ENCODE measurements around the gene ABHD10. TPM values are rescaled to one million over a fixed set of nuclear protein-coding genes. Genes with fewer than 3 reads are reported as not detected.

Gene ABHD10
- polyA plus RNA-seq, 2 of the 4 experiments (the other 2 are of a cell fraction), result 31.8 to 42.1 TPM

DNA sequence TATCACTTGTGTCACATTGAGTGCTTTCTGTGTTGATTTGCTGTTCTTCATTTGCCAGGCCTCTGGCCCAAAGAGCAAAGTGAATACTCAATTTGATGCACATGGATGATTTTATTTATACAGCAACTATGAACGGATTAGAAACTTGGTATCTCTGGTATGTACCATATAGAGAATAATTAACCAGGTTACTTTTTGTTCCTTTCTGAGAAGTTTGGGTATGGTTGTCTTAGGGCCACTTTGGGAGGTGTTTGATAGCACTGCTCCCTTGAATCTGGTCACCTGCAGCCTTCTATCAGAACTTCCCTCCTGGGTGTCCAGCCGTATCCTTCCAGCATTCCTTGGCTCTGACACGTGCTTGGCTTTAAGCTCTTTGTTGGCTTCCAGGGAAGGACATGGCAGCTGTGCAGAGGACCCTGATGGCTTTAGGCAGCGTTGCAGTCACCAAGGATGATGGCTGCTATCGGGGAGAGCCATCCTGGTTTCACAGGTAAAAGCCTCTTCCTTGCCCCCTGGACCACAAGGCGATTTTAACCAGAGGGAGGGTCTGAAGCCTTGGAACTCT is 32.6 kb downstream of the ABHD10 start:
- Histone ChIP-seq H3K27ac (0 out of 6 replicates have a peak overlapping the region, but pooled peaks of 1 of the 2 experiments have one; percentile 16), H3K9me3 (no peaks in the 10 kb centered on the region), H3K4me1 (0 out of 3 replicates have a peak, but pooled peaks cover 5% of the 10 kb centered on the region), H3K4me3 (no peak overlapping the region), H3K4me2 (no peak overlapping the region)
- ChIA-PET CTCF (interaction anchor here (1.0 to 12.2 kb wide), 4 partner anchors 10 to 296 kb away, joined by 4 to 189 read pairs (median 60); partner anchors contain the start of gene TAGLN3), POLR2A (no interaction called here)
- FAIRE-seq, result no peak
- DNase-seq (ENCODE audit: low read depth in 1 of 2, low spot score in 1 of 2), result no peak
- 64% methylated on average over 6 of the region's 6 CpGs for WGBS (ENCODE audit: missing lambda C conversion rate)
- TF ChIP-seq CEBPB (IDR thresholded peaks at IDR 0.05), result no peak
- no peak for TF ChIP-seq NR3C1 (IDR thresholded peaks at IDR 0.05)
- TF ChIP-seq POLR2AphosphoS2 (conservative IDR thresholded peaks at IDR 0.05; ENCODE audit: low read length), result no peak
- no peak for TF ChIP-seq NFE2L2 (conservative IDR thresholded peaks at IDR 0.05; ENCODE audit: low read length)
- no peak for TF ChIP-seq POLR2A (IDR thresholded peaks at IDR 0.05; ENCODE audit: low read length)
- TF ChIP-seq, protein P1, sequence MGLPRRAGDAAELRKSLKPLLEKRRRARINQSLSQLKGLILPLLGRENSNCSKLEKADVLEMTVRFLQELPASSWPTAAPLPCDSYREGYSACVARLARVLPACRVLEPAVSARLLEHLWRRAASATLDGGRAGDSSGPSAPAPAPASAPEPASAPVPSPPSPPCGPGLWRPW (IDR thresholded peaks at IDR 0.05), result no peak
- TF ChIP-seq HEYL (CRISPR knock-in tag; IDR thresholded peaks at IDR 0.05), result no peak
- TF ChIP-seq, protein P2, sequence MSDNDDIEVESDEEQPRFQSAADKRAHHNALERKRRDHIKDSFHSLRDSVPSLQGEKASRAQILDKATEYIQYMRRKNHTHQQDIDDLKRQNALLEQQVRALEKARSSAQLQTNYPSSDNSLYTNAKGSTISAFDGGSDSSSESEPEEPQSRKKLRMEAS (IDR thresholded peaks at IDR 0.05), result no peak
- TF ChIP-seq CBX8 (IDR thresholded peaks at IDR 0.05), result no peak
- no peak for TF ChIP-seq SREBF2 (IDR thresholded peaks at IDR 0.05)
- TF ChIP-seq ZFP36 (IDR thresholded peaks at IDR 0.05; ENCODE audit: borderline replicate concordance, partially characterized antibody), result no peak
- TF ChIP-seq FOSL2 (IDR thresholded peaks at IDR 0.05), result no peak
- no peak for TF ChIP-seq FOSL2 (CRISPR knock-in tag; IDR thresholded peaks at IDR 0.05)
- TF ChIP-seq JUNB (IDR thresholded peaks at IDR 0.05), result no peak
- no peak for TF ChIP-seq KDM5A (IDR thresholded peaks at IDR 0.05)
- TF ChIP-seq CHD4 (IDR thresholded peaks at IDR 0.05; ENCODE audit: borderline replicate concordance), result no peak
- ATAC-seq, result no peak

DNA sequence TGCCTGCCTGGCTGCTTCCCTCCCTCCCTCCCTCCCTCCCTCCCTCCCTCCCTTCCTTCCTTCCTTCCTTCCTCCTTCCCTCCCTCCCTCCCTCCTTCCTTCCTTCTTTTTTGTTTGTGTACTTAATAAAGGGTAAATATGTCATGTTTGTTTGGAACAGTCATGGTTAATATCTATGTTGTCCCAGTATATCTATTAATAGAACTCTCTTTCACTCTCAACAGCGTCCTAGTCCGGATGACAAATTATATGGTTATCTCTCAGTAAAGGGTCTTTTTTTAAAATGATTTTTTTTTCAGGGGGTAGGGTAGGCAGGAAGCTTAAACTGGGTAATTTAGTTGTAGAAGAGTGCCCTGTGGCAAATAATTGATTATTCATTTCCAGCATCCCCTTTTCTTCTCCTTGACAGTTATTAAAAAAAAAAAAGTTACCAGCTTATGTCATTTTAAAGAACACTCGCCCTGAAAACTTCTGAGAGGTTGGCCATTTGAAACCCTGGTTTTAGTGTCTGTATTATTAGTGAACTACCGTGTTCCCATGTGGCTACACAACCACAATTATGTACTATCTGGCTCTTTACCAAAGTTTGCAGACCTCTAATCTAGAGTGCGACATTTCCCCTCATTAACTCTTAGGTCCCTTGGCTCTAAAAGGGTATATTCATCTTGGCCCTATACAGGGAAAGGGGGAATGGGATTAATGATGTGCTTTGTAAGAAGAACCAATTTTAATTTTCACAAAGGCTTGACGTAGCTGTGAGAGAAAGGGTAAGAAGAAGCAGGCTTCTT is 33.6 kb downstream of the ABHD10 start:
- Histone ChIP-seq H3K4me3 (no peak overlapping the region), H3K27ac (0 out of 6 replicates have a peak overlapping the region, but pooled peaks of 1 of the 2 experiments have one; percentile 16), H3K4me1 (0 out of 3 replicates have a peak, but pooled peaks cover 5% of the 10 kb centered on the region), H3K9me3 (no peaks in the 10 kb centered on the region), H3K4me2 (no peak overlapping the region)
- DNase-seq (ENCODE audit: low read depth in 1 of 2, low spot score in 1 of 2), result no peak
- TF ChIP-seq FOXS1 (CRISPR knock-in tag; IDR thresholded peaks at IDR 0.05), result no peak
- TF ChIP-seq JUN (IDR thresholded peaks at IDR 0.05), result no peak
- TF ChIP-seq, protein P3, sequence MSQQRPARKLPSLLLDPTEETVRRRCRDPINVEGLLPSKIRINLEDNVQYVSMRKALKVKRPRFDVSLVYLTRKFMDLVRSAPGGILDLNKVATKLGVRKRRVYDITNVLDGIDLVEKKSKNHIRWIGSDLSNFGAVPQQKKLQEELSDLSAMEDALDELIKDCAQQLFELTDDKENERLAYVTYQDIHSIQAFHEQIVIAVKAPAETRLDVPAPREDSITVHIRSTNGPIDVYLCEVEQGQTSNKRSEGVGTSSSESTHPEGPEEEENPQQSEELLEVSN (IDR thresholded peaks at IDR 0.05; ENCODE audit: borderline replicate concordance, low read depth), result no peak
- TF ChIP-seq TP53 (CRISPR knock-in tag; IDR thresholded peaks at IDR 0.05), result no peak
- no peak for TF ChIP-seq EHF (CRISPR knock-in tag; IDR thresholded peaks at IDR 0.05)
- POLR2A ChIA-PET, result interaction anchor here (1.5 to 2.4 kb wide), 2 partner anchors 34 to 152 kb away, joined by 5 to 15 read pairs; partner anchors contain the start of gene ABHD10
- CTCF ChIA-PET, result interaction anchor here (0.7 to 12.2 kb wide), 27 partner anchors 10 to 346 kb away, joined by 3 to 189 read pairs (median 10); partner anchors contain the start of genes ABHD10 and TAGLN3
- FAIRE-seq, result no peak
- WGBS (ENCODE audit: missing lambda C conversion rate), result 79% methylated on average over 6 of the region's 6 CpGs
- ATAC-seq, result no peak

DNA sequence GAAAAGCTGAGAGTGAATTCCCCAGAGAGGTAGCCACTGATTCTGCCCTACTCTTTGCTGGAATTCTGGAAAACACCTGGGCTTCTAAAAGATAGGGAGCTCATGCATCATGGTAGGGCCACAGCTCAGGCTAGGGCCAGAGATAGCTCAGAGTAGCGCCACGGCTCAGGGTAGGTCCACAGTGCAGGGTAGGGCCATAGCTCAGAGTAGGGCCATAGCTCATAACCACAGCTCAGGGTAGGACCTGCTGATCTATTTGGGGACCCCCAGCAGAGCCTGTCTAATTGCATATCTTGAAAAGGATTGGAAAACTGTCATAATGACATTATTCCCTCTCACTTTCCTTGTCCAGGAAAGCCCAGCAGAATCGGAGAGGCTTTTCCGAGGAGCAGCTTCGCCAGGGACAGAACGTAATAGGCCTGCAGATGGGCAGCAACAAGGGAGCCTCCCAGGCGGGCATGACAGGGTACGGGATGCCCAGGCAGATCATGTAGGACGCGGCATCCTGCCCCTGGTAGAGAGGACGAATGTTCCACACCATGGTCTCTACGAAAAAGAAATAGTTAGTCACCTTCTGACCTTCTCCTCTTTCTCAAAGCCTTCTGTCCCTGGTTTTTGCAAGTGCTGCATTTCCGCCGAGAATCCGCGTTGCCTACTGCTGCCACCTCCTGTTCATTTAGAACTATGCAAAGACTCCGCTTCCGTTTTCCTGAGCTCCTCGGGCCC is 34.4 kb downstream of the ABHD10 start:
- H3K4me2 ChIP-seq, result peak overlapping the region; percentile 66
- CTCF ChIA-PET, result interaction anchor here (0.6 to 12.2 kb wide), 51 partner anchors 10 to 477 kb away, joined by 3 to 189 read pairs (median 5); partner anchors contain the start of genes ABHD10, TAGLN3 and TMPRSS7
- WGBS (ENCODE audit: missing lambda C conversion rate), result 42% methylated on average over 19 of the region's 19 CpGs
- peak; percentile 90 to 96 for ATAC-seq
- FAIRE-seq, result no peak
- no peak overlapping the region for H3K4me3 ChIP-seq
- TF ChIP-seq ZC3H11A (IDR thresholded peaks at IDR 0.05), result peak; percentile 25; the same call in 1 of the 2 replicates
- TF ChIP-seq, protein P4, sequence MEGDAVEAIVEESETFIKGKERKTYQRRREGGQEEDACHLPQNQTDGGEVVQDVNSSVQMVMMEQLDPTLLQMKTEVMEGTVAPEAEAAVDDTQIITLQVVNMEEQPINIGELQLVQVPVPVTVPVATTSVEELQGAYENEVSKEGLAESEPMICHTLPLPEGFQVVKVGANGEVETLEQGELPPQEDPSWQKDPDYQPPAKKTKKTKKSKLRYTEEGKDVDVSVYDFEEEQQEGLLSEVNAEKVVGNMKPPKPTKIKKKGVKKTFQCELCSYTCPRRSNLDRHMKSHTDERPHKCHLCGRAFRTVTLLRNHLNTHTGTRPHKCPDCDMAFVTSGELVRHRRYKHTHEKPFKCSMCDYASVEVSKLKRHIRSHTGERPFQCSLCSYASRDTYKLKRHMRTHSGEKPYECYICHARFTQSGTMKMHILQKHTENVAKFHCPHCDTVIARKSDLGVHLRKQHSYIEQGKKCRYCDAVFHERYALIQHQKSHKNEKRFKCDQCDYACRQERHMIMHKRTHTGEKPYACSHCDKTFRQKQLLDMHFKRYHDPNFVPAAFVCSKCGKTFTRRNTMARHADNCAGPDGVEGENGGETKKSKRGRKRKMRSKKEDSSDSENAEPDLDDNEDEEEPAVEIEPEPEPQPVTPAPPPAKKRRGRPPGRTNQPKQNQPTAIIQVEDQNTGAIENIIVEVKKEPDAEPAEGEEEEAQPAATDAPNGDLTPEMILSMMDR (IDR thresholded peaks at IDR 0.05), result peak; percentile 88
- TF ChIP-seq RFX5 (IDR thresholded peaks at IDR 0.05), result no peak
- TF ChIP-seq RAD21 (conservative IDR thresholded peaks at IDR 0.05 in 1 of 2, IDR thresholded peaks at IDR 0.05 in 1 of 2), result peak; percentile 82 to 85
- peak; percentile 90 for TF ChIP-seq MAFK (IDR thresholded peaks at IDR 0.05; ENCODE audit: partially characterized antibody)
- no peak for TF ChIP-seq CBX2 (IDR thresholded peaks at IDR 0.05; ENCODE audit: borderline replicate concordance, low read depth)
- peak; percentile 80 for TF ChIP-seq SMC3 (IDR thresholded peaks at IDR 0.05)
- 0 out of 3 replicates have a peak, but pooled peaks cover 5% of the 10 kb centered on the region for H3K4me1 ChIP-seq
- peak; percentile 56 to 79 for DNase-seq (ENCODE audit: low read depth in 1 of 2, low spot score in 1 of 2)
- POLR2A ChIA-PET, result interaction anchor here (0.6 to 2.4 kb wide), 4 partner anchors 35 to 153 kb away, joined by 3 to 15 read pairs (median 4); partner anchors contain the start of gene ABHD10
- peak overlapping the region in 1 of 2 experiments; percentile 58; a peak in 3 of 6 replicates for H3K27ac ChIP-seq
- H3K9me3 ChIP-seq, result no peaks in the 10 kb centered on the region
